ENCODE results near the gene TPST1.

DNA sequence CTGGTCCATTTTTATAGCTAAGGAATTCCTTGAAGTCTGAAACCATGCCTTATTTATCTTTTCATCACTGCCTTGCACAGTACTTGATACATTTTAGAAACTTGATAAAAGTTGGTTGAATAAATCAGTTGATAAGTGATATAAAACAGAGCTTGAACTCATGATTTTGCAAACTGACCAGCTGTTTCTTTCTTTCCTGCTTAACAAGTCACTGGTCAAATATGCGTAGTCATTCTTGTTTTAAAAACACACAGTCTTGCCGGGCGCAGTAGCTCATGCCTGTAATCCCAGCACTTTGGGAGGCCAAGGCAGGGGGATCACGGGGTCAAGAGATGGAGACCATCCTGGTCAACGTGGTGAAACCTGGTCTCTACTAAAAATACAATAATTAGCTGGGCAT lies 6.3 kb downstream of the TPST1 start:
- TF ChIP-seq, protein P1, sequence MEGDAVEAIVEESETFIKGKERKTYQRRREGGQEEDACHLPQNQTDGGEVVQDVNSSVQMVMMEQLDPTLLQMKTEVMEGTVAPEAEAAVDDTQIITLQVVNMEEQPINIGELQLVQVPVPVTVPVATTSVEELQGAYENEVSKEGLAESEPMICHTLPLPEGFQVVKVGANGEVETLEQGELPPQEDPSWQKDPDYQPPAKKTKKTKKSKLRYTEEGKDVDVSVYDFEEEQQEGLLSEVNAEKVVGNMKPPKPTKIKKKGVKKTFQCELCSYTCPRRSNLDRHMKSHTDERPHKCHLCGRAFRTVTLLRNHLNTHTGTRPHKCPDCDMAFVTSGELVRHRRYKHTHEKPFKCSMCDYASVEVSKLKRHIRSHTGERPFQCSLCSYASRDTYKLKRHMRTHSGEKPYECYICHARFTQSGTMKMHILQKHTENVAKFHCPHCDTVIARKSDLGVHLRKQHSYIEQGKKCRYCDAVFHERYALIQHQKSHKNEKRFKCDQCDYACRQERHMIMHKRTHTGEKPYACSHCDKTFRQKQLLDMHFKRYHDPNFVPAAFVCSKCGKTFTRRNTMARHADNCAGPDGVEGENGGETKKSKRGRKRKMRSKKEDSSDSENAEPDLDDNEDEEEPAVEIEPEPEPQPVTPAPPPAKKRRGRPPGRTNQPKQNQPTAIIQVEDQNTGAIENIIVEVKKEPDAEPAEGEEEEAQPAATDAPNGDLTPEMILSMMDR (IDR thresholded peaks at IDR 0.05; ENCODE audit: low read depth, low read length) = no peak
- no peak for TF ChIP-seq EZH2phosphoT487 (IDR thresholded peaks at IDR 0.05; ENCODE audit: low read depth)
